Suprapubic skin (tissue), 4 donors: ENCODE data around the gene RBM41.

Experiments used
- EP300 ChIP-seq: sonication (generic); formaldehyde crosslinking; IDR thresholded peaks from one replicate; pipeline ENCODE4 v1.6.1; 2017; ENCODE audit warnings: antibody characterized with exemption
- POLR2A ChIP-seq, 2 donors: fragments of 450-650 bp; IDR thresholded peaks; one replicate each; pipeline ENCODE4 v1.6.1; 2017; ENCODE audit warnings: antibody characterized with exemption in 2 of 2, mild to moderate bottlenecking in 2 of 2, moderate library complexity in 2 of 2
- POLR2AphosphoS5 ChIP-seq, 3 donors: sonication (generic); formaldehyde crosslinking; IDR thresholded peaks; one replicate each; pipeline ENCODE4 v1.6.1; 2017; ENCODE audit warnings: antibody characterized with exemption in 3 of 3
- TF ChIP-seq, protein P1 (sequence below), 2 donors: fragments of 200-600 bp in 1 of 2; fragments of 450-650 bp in 1 of 2; sonication (generic) in 1 of 2; IDR thresholded peaks; one replicate each; pipeline ENCODE4 v1.5.1; 2016 to 2019; ENCODE audit warnings: antibody characterized with exemption in 2 of 2, mild to moderate bottlenecking in 1 of 2, moderate library complexity in 1 of 2

DNA sequence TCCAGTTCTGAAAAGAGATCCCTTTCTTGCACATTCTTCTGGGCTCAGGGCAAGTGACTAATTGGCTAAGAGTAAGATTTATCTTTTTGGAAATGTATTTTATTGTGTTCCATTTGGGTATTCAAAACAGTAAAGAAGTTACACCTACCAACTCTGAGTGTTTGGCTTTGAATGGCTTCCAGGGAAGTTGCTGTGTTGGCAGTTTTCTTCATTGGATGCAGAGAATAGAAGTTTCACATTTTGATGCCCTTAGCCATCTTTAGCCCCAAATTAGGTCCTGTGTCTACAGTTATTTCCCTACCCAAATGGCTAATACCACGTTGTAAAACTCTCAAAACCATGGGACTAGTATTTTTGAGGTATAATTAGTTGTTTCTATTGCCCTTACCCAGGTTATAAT, 88.9 kb downstream of the RBM41 start:
- TF ChIP-seq, protein P1, sequence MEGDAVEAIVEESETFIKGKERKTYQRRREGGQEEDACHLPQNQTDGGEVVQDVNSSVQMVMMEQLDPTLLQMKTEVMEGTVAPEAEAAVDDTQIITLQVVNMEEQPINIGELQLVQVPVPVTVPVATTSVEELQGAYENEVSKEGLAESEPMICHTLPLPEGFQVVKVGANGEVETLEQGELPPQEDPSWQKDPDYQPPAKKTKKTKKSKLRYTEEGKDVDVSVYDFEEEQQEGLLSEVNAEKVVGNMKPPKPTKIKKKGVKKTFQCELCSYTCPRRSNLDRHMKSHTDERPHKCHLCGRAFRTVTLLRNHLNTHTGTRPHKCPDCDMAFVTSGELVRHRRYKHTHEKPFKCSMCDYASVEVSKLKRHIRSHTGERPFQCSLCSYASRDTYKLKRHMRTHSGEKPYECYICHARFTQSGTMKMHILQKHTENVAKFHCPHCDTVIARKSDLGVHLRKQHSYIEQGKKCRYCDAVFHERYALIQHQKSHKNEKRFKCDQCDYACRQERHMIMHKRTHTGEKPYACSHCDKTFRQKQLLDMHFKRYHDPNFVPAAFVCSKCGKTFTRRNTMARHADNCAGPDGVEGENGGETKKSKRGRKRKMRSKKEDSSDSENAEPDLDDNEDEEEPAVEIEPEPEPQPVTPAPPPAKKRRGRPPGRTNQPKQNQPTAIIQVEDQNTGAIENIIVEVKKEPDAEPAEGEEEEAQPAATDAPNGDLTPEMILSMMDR (IDR thresholded peaks at IDR 0.05) = no peak
- TF ChIP-seq POLR2A (IDR thresholded peaks at IDR 0.05) = no peak
- no peak for TF ChIP-seq EP300
- no peak for TF ChIP-seq POLR2AphosphoS5 (IDR thresholded peaks at IDR 0.05)
